DND-41 (cell line): ENCODE results near the gene MYO1D.
"Not testable (repeated sequence)": the region's sequence is repeated elsewhere in the genome, so short reads cannot be mapped to it uniquely, and the experiment has no call there.

Experiments
- ATAC-seq: fragments of 200-7000 bp; cut with Tn5 transposase; 3 replicates; pipeline ENCODE4 v1.9.1; 2021; ENCODE audit warnings: low read depth; ENCODE audit not compliant: insufficient read depth
- DNase-seq: peaks from one replicate; pipeline ENCODE4 v3.0.0-alpha.2; 2020
- H2AFZ ChIP-seq: 2 replicates; pipeline ENCODE4 v1.6.0; 2012; ENCODE audit warnings: low read depth, low read length
- H3K27ac ChIP-seq: 2 replicates; pipeline ENCODE4 v1.5.1; 2012; ENCODE audit warnings: low read length, inconsistent platforms
- H3K27me3 ChIP-seq: fragments of 200-600 bp; sonication (generic); 2 replicates; pipeline ENCODE4 v1.6.0; 2012; ENCODE audit warnings: low read length, mild to moderate bottlenecking, inconsistent platforms; ENCODE audit not compliant: insufficient read depth, poor library complexity
- H3K36me3 ChIP-seq: 2 replicates; pipeline ENCODE4 v1.5.1; 2012; ENCODE audit warnings: low read length, inconsistent platforms; ENCODE audit not compliant: insufficient read depth
- H3K4me1 ChIP-seq: 2 replicates; pipeline ENCODE4 v1.5.1; 2012; ENCODE audit warnings: mild to moderate bottlenecking, low read length; ENCODE audit not compliant: insufficient read depth
- H3K4me2 ChIP-seq: 2 replicates; pipeline ENCODE4 v1.6.0; 2012; ENCODE audit warnings: mild to moderate bottlenecking, moderate library complexity, low read length, inconsistent platforms; ENCODE audit not compliant: insufficient read depth
- H3K4me3 ChIP-seq, 2 experiments: fragments of 200-600 bp in 1 of 2; shearing (Covaris generic) in 1 of 2; 2 replicates each; pipeline ENCODE4 v1.5.1; 2012 to 2016; ENCODE audit warnings: inconsistent platforms in 2 of 2, low read length in 2 of 2, mild to moderate bottlenecking in 2 of 2, low read depth in 1 of 2, moderate library complexity in 1 of 2
- H3K79me2 ChIP-seq: 2 replicates; pipeline ENCODE4 v1.6.0; 2012; ENCODE audit warnings: low read length, inconsistent platforms; ENCODE audit not compliant: insufficient read depth
- H3K9ac ChIP-seq: 2 replicates; pipeline ENCODE4 v1.6.0; 2012; ENCODE audit warnings: low read depth, mild to moderate bottlenecking, inconsistent platforms, low read length, moderate library complexity
- H3K9me3 ChIP-seq: 2 replicates; pipeline ENCODE4 v1.5.1; 2012; ENCODE audit warnings: low read length, moderate library complexity, mild to moderate bottlenecking, inconsistent platforms; ENCODE audit not compliant: insufficient read depth, severe bottlenecking
- H4K20me1 ChIP-seq: 2 replicates; pipeline ENCODE4 v1.6.0; 2012; ENCODE audit warnings: low read length; ENCODE audit not compliant: insufficient read depth
- CTCF ChIP-seq: IDR thresholded peaks from 2 replicates; pipeline ENCODE4 v1.5.1; 2012; ENCODE audit warnings: borderline replicate concordance, low read length, moderate library complexity, mild to moderate bottlenecking; ENCODE audit not compliant: poor library complexity, severe bottlenecking; ENCODE audit errors: extremely low read depth
- EZH2 ChIP-seq: IDR thresholded peaks from 3 replicates; pipeline ENCODE4 v1.6.1; 2012; ENCODE audit warnings: borderline replicate concordance, low read depth, mild to moderate bottlenecking, moderate library complexity, low read length, inconsistent platforms; ENCODE audit not compliant: severe bottlenecking

The MYO1D gene

GRCh38 chr17:32876417-32877163 lies at the start of gene MYO1D:
Gene MYO1D, minus strand, starts transcription at chr17:32877124. Its CDS starts 252 bp downstream, at chr17:32876872.
- H3K79me2 ChIP-seq, result no peaks in the 10 kb centered on the region
- no peaks in the 10 kb centered on the region for H4K20me1 ChIP-seq
- no peaks in the 10 kb centered on the region for H3K4me1 ChIP-seq
- H3K9ac ChIP-seq, result no peak within 1 kb of the TSS
- no peak within 1 kb of the TSS for H3K4me2 ChIP-seq
- H3K27ac ChIP-seq, result no peak within 1 kb of the TSS
- DNase-seq (no peak), ATAC-seq (no peak)
- no peak within 1 kb of the TSS for H2AFZ ChIP-seq
- no peaks in the 10 kb centered on the region for H3K9me3 ChIP-seq
- no peak within 1 kb of the TSS for H3K4me3 ChIP-seq
- TF ChIP-seq EZH2 (no peak), CTCF (no peak)
- H3K36me3 ChIP-seq, result no peaks in the 10 kb centered on the region
- H3K27me3 ChIP-seq, result peaks cover 15% of the 10 kb centered on the region

- Histone ChIP-seq H3K36me3 (no peaks in the 10 kb centered on the region), H2AFZ (no peak overlapping the region), H3K4me3 (no peak overlapping the region), H3K4me2 (no peak overlapping the region), H3K27ac (no peak overlapping the region), H4K20me1 (no peaks in the 10 kb centered on the region), H3K27me3 (peaks cover 4% of the 10 kb centered on the region), H3K4me1 (no peaks in the 10 kb centered on the region), H3K79me2 (no peaks in the 10 kb centered on the region), H3K9ac (no peak overlapping the region), H3K9me3 (no peaks in the 10 kb centered on the region)
- no peak for DNase-seq
- no peak for TF ChIP-seq CTCF
- TF ChIP-seq EZH2, result no peak
- no peak for ATAC-seq
These were observed 49.3 kb upstream of the MYO1D start for GRCh38 chr17:32926183-32926582.

GRCh38 chr17:32923905-32924304 lies 47.0 kb upstream of the MYO1D start:
- H3K9ac ChIP-seq, H3K9me3 ChIP-seq, H3K4me2 ChIP-seq, H3K36me3 ChIP-seq, ATAC-seq, DNase-seq, H4K20me1 ChIP-seq, H2AFZ ChIP-seq, H3K4me3 ChIP-seq, H3K27me3 ChIP-seq, H3K79me2 ChIP-seq, H3K4me1 ChIP-seq, H3K27ac ChIP-seq: not testable (repeated sequence)

- H3K27me3 ChIP-seq, result no peaks in the 10 kb centered on the region
- no peak overlapping the region for H3K9ac ChIP-seq
- ATAC-seq (no peak), DNase-seq (no peak)
- H3K79me2 ChIP-seq, result no peaks in the 10 kb centered on the region
- no peaks in the 10 kb centered on the region for H3K36me3 ChIP-seq
- no peaks in the 10 kb centered on the region for H3K4me1 ChIP-seq
- no peaks in the 10 kb centered on the region for H4K20me1 ChIP-seq
- no peak overlapping the region for H3K4me2 ChIP-seq
- H3K27ac ChIP-seq, result no peak overlapping the region
- no peak overlapping the region for H3K4me3 ChIP-seq
- H3K9me3 ChIP-seq, result no peaks in the 10 kb centered on the region
- no peak for TF ChIP-seq CTCF
- TF ChIP-seq EZH2, result no peak
- no peak overlapping the region for H2AFZ ChIP-seq
These were observed 44.1 kb upstream of the MYO1D start for GRCh38 chr17:32921017-32921416.
